Skin of body (tissue), 2 donors: ENCODE measurements around the gene ADAD2. TPM values are rescaled to one million over a fixed set of nuclear protein-coding genes. Genes with fewer than 3 reads are reported as not detected.

Source experiments
- DNase-seq: peaks from one replicate; lab custom pipeline; 2025; lab: John Stamatoyannopoulos, UW
- total RNA-seq: library from RNA; depleted of rRNA; stranded (reverse); fragments of >200 nt; gene quantifications from one replicate; pipeline ENCODE4 v1.2.3, GENCODE V29; 2014

ADAD2 gene
- 0.39 TPM for total RNA-seq

DNA sequence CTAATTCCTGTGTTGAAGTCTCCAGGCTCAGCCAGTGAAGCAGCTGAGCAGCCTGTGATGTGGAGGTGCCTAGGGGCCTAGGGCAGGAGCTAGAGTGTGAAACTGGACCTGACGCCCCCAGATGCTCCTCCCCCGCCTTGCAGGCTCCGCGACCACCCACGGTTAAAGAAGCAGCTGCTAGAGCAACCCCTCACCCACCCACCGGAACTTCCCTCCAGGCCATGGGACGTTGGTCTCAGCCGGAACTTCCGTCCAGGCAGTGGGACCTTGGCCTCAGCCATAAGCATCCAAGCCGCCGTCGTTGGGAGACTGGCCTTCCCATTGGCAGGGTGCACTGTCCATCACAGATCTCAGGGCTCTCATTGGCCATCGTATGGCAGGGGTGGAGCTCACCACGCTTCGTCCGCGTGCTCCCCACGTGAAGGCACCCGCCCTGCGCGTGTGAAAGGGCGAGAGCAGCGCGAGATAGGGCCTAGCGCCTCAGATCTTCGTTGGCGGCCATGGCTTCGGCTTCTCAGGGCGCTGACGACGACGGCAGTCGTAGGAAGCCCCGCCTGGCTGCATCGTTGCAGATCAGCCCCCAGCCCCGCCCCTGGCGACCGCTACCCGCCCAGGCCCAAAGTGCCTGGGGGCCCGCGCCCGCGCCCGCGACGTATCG lies at the start of gene ADAD2:
Gene ADAD2, plus strand, starts transcription at position 427 of the 658 bp plus-strand sequence. Its CDS starts 74 bp downstream, at position 501.
- DNase-seq = no peak

DNA sequence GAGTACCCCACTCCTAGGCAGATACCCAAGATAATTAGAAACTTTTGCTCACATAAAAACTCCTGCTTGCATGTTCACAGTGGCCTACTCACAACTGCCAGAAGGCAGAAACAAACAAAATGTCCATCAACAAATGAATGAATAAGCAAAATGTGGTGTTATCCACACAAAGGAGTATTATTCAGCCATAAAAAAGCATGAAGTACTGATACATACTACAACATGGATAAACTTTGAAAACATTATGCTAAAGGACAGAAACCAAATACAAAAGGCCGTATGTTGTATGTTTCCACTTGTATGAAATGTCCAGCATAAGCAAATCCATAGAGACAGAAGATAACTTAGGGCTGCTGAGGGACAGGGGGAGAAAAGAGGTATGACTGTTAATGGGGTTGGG lies 47.9 kb upstream of the ADAD2 start:
- no peak for DNase-seq

DNA sequence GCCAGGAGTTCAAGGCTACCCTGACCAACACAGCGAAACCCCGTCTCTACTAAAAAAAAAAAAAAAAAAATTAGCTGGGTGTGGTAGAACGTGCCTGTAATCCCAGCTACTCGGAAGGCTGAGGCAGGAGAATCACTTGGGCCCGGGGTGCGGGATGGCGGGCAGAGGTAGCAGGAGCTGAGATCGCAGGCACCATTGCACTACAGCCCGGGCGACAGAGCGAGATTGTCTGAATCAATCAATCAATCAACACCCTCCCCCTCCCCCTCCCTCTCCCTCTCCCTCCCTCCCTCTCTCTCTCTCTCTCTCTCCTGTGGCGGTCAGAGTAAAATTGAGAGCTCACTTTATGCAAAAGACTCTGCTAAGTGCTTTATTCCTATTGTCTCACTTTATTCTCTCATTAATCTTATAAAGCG lies 47.2 kb upstream of the ADAD2 start:
- DNase-seq = no peak

DNA sequence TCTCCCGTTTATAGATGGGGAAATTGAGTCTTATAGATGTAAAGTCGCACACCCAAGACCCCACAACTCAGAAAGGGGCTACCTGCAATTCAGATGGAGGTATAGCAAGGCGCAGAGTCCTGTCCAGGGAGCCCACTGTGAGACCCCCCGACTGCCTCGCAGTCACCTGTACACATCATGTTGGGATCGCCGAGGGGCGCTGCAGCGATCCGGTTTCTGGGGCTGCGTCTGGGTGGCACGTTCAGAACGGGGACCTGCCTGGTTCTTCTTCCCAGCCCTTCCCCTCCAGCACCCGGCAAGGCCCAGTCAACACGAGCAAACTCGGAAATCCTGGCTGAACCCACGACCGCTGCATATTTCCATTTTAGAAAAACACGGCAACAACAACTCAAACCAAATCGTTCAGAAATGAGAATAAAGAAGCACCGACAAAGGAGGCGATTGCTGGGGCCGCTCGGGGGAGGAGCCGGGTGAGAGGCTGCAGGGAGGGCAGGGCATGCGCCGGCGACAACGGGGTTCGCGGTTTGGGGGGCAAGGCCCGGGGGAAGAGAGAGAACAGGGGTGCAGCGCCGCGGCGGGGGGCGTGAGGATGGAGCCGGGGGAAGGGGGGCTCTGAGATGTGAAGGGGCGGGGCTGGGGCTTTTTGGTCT lies 46.6 kb upstream of the ADAD2 start:
- no peak for DNase-seq

DNA sequence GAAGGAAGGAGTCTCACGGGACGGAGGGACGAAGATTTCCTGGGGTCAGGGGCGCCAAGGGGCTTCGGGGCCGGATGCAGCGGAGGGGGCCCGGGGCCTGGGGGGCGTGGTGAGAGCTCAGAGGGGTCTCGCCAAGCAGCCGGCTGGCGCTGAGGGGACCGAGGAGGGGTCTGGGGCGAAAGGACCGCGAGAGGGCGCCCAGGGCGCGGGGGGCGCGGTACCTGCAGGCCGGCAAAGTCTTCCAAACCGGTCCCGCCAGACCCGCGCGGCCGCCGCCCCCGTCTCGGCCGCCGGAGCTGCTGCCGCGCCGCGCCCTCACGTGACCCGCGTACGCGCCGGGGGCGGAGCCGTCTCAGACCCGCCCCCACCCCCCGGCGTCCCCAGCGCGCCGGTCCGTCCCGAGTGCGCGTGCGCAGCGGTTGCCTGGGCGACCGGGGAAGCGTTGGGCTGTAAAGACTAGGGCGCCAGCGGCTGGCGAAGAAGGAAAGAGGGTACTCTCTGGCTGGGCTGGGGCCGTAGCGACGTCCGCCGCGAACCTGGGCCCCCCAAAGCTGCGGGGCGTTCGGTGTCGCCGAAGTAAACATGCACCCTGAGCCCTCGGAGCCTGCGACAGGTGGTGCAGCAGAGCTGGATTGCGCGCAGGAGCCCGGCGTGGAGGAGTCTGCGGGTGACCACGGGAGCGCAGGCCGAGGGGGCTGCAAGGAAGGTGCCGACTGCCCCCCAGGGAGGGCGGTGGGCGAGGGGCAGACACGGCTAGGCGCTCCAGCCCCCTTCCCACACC lies 45.9 kb upstream of the ADAD2 start, which contains the start of the genes DNAAF1 and HSDL1:
Gene DNAAF1, plus strand, starts transcription at position 450 of the 781 bp plus-strand sequence. Its CDS starts 133 bp downstream, at position 583.
Gene HSDL1, minus strand, starts transcription at position 319 of the 781 bp plus-strand sequence. CDS start 13,856 bp downstream, outside the sequence.
- peak; percentile 83 for DNase-seq

DNA sequence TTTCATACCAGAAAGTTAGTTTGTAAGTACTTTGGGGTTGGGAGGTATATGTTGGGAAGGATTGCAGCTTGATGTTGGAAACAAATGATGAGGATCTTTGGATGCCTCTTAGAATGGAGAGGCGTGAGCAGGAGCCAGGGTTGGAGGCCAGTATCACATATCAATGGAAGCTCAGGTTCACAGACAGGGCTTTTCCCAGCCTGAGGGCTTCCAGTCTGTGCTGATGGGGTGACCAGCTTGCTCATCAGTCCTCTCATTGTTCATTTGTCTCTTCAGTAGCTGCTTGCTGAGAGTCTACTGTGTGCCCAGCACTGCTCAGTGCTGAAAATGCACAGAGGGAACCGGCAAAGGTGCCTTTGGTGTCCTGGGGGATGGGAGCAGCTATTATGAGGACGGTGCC lies 40.0 kb upstream of the ADAD2 start:
- DNase-seq = no peak

DNA sequence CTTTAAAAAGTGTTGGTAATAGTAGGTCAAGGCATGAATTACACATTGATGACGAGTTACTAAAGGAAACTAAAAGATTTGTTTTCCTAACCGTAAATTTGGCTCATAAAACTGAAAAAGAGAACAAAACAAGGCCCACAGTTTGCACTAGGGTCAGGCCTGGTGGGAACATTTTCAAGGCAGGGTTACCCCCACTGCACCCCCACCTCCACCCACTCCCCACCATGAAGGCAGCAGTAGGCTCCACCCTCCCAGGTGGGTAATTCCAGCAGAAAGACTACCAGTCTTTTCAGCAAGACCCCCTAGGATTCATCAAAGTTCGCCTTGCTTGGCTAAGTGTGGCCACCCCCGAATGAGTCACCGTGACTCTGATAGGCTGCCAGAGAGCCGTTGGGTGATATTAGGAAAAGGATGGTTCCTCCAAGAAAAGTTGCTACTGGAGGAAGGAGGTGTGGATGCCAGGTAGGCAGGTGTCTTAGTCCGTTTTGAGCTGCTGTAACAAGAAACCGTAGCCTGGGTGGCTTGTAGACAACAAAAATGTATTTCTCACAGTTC lies 37.2 kb upstream of the ADAD2 start:
- no peak for DNase-seq

DNA sequence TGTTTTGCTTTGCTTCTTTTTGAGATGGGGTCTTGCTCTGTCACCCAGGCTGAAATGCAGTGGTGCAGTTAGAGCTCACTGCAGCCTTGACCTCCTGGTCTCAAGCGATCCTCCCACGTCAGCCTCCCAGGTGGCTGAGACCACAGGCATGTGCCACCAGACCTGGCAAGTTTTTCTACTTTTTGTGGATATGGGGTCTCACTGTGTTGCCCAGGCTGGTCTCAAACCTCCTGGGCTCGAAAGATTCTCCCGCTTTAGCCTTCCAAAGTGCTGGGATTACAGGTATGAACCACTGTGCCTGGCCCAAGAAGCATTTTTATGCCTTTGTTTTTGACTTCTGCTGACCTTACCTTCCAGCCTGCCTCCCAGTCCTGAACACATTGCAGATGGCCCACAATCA lies 35.7 kb upstream of the ADAD2 start:
- no peak for DNase-seq

DNA sequence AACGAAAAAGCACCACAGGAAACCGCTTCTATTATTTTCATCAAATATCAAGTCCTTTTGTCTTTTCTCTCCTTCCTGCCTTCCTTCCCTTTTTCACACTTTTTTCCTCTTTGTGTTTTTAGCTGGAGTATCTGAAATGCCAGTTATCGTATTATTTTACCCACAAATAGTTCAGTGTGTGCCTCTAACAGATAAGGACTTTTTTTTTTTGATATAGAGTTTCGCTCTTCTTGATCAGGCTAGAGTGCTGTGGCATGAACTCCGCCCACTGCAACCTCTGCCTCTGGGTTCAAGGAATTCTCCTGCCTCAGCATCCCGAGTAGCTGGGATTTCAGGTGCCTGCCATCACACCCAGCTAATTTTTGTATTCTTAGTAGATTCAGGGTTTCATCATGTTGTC lies 35.2 kb upstream of the ADAD2 start:
- DNase-seq = no peak

DNA sequence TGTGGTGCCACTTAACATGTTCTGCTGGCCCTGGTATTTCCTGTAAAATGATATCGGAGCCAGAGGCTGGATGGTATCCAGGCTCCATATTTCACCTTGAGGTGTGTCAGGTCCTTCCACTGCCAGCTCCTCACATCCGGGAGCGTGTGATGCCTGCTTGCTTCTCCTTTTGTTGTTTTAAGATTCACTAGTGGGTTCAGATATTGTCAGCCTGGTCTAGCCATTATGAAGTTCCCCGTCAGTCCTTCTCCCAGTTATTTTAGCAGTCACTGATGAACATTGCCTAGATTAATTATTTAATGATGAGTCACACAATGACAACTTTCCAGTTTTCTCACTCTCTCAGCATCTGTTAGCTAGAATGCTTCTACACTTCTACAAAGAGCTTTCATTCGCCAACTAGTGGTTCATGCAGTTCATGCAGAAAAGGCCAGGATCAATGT lies 34.6 kb upstream of the ADAD2 start:
- DNase-seq = no peak

DNA sequence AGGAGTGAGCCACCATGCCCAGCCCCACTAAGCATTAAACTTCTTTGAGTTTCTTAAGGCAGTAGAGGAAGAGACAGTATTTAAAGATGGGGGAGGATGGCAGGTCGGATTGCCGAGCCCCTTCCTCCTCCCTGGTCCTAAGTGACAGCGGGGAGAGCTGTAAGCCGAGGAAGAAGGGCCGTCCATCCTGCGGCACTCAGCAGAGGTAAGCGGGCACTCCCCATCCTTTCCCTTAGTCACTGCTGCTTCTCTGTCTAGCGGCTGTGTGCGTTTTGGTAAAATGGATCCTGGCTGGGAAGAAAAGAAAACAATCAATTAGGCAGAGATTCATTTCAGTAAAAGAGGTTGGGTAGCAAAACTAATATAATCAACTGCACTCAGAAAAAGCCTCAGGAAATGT lies 31.9 kb upstream of the ADAD2 start:
- DNase-seq = no peak

DNA sequence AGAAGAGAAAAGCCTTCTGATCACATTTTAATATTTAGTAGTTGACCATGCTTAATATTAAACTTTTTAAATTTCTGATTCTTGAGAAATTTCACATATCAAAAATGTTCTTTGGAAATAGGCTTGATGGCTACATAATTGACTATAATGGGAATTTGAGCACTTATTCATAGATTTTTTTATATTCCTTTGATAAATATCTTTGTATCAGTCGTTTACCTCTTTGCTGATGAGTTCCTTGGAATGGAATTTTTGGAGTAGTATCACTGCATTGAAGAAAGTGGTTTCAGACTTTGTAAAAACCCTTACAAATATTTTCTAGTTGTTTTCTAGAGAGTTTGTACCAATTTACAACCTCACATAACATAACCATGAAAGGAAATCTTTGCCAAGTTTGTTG lies 31.2 kb upstream of the ADAD2 start:
- DNase-seq = no peak

DNA sequence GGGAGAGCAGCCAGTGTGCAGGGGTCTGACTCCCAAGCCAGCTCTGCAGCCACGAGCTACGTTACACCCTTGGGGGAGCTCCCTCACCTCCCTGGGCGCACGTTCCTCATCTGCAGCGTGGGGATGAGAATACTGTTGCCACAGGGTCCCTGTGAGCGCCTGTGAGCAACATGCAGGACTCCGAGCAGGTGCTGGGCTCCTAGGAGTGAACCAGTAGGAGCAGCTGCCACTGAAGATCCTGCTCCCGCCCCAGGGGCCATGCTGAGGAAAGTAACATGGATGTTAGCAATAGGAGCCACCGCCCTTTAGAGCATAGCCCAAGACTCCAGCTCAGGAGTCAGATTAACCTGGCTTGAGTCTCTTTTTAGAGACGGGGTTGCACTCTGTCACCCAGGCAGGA lies 29.9 kb upstream of the ADAD2 start:
- no peak for DNase-seq

DNA sequence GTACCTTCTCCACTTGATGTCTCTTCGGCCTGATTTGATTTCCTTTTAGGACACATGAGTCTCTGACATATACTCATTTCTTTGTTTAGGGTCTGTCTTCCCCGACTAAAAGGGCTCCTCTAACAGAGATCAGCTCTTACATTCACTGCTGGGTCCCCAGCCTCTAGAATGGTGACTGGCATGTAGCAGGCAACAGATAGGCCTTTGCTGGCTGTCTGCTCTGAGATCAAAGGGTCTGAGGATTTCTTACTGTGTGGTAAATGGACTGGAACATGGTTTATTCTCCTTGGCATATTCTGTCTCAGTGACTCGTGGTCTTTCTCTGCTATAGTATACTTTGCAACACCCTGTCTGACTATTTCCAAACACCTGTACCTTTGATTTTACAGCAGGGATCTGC lies 29.2 kb upstream of the ADAD2 start:
- DNase-seq = no peak

DNA sequence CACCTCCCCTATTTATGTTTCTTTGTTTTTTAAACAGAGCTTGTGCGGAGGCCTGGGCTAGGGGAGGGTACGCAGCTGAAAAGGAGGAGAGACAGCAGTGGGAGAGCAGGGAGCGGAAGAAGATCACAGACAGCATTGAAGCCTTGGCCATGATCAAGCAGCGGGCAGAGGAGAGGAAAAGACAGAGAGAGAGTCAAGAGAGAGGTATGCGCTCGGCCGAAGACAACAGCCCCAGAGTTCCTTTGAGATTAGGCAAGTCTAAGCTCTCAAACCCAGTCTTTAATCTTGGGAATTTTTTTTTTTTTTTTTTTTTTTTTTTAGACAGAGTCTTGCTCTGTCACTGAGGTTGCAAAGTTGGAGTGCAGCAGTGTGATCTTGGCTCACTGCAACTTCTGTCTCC lies 25.2 kb upstream of the ADAD2 start:
- DNase-seq = no peak

DNA sequence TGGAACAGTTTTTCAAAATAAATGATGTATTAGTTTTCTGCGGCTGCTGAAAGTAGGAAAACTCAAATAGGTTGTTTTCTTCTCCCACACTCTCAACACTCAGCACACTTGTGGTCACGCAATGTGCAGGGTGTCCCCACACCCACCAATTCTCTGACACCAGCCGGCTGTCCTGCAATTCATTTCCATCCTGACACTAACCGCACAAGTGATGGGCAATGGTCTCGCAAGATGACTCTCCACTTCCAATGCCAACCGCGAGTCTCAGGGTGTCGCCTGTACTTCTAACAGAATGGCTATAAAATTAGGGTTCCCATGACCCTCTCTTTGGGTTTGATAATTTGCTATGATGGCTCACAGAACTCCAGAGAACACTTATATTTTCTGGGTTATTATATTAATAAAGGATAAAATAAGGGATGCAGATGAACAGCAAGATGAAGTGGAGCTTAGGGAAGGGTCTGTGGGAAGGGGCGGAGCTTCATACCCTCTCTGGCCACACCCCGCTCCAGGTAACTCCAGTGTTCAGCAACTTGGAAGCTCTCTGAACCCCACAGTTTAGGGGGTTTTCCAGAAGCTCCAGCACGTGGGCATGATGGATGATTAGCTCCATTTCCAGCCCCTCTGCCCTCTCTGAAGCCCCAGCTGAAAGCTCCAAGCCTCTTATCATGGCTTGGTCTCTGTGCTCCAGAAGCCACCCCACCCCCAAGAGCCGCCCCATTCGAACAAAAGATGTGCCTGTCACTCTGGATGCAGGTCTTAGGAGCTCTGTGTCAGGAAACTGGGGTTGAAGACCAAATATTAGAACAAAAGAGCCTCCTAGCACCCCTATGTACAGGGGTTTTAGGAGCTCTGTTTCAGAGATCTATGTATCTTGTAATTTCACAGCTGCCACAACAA lies 23.9 kb upstream of the ADAD2 start:
- no peak for DNase-seq

DNA sequence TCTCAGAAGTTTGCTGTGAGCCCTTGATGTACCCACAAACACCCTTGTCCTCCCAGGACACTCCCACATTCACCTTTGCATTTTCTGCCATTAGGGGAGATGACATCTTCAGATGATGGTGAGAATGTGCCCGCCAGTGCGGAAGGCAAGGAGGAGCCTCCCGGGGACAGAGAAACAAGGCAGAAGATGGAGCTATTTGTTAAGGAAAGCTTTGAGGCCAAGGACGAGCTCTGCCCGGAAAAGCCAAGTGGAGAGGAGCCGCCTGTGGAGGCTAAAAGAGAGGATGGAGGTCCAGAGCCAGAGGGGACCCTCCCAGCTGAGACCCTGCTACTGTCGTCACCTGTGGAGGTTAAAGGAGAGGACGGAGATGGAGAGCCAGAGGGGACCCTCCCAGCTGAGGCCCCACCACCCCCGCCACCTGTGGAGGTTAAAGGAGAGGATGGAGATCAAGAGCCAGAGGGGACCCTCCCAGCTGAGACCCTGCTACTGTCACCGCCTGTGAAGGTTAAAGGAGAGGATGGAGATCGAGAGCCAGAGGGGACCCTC lies 21.1 kb upstream of the ADAD2 start:
- no peak for DNase-seq

DNA sequence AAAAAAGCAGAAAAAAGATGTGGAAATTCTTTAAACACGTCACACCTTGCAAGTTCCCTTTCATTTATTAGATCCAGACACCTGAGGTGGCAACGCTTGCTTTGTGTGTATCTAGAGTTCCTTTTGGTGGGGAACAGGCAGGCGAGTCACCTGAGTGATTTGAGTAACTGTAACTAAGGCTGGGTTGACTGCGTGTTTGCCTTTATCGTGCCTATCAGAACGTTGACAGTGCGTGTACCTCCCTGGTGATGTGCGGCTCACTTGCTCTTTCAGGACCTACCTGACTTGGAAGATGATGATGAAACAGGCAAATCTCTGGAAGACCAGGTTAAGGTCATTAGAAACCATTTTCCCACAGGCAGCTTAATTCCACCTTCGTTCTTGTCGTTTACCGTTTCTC lies 16.6 kb upstream of the ADAD2 start:
- no peak for DNase-seq

DNA sequence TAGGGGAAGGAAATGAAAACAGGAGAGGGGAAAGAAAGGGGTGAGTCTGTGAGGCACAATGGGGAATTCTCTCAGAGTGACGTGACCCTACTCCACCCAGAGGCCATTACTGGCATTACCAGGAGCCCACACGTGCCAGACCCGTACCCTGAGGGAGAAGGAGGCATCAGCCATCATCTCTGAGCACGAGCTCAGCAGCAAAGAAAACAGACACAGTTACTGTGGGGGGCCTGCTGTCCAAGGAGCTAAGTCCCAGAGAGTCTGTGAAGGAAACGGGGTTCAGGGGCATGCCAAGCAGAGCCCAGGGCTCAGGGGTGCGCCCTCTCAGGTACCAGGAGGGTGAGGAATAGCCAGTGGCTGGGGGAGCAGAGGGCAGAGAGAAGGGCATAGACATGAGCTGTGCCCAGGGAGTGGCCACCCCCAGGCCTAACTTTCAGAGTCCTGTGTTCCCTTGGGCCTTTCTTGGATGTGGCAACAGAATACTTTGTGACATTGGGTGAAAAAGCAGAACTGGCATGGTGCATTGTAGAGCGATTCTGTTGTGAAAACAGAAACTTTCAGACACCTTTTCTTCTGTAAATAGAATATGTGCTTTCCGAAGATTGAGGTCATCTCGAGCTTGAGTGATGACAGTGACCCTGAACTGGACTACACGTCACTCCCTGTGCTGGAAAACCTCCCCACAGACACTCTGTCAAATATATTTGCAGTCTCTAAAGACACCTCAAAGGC lies 15.4 kb upstream of the ADAD2 start:
- DNase-seq = no peak
